ENCODE results near the gene TMEM234. TPM values are rescaled to one million over a fixed set of nuclear protein-coding genes. Genes with fewer than 3 reads are reported as not detected.

Gene TMEM234
- total and polyA plus RNA-seq, 2 of the 13 experiments (the other 11 are each of a cell fraction or from before 2014, with no cell fraction given) = 6.1 to 9.0 TPM

DNA sequence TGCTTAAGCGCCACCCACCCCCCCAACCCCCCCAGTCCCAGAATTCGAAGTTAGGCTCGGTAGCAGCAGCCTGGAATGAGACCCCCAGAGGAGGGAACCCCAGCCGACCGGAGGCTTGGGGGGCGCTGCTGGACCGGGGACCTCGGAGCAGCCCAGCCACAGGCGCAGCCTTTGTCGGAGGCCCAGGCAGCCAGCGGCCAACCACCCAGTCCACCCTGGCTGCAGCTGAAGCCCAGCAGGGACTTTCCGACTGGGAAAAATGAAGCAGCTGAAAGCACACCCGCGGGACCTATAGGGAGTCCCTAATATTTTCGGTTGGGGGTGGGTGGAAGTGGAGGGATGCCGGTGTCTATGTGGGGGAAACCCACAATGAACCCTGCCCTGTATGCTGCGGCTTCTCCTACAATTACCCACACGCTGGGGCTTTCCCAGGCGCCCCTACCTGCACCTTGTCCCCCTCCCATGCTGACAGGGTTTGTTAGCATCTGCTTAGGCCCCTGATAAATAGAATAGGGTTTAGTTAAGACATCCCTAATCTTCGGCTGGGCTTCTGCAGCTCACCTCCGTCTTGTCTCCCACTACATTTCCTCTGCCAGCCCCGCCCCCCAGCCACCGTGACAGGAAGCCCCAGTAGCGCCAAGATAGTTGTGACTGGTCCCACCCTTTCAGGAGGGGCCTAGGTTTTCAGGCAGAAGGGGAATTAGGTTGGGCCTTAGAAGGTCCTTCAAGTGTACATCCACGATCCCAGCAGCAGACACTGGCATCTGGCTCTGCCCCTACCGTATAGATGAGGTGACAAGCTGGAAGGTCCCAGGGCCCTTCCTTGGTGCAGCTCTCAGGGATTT, 20.9 kb downstream of the TMEM234 start:
- DNase-seq (ENCODE audit: low spot score) = no peak
- ChIA-PET CTCF (ENCODE audit: low intra/inter-chr PET ratio, low total read pairs) (no interaction called here), POLR2A (interaction anchor here (1.0 to 4.8 kb wide), 12 partner anchors 9 to 193 kb away, joined by 3 to 38 read pairs (median 5); partner anchors contain the start of genes BSDC1, KPNA6, MARCKSL1 and TXLNA)
- BruUV-seq (replicated peaks) = no TSS peak
- H3K4me2 ChIP-seq (ENCODE audit: low read depth, low read length) = peak overlapping the region; percentile 96
- H3K9ac ChIP-seq (ENCODE audit: insufficient read depth, low read depth, low read length) = peak overlapping the region; percentile 45
- H3K27ac ChIP-seq (ENCODE audit: extremely low read length, insufficient read depth, low read length) = no peak overlapping the region
- no peak for FAIRE-seq
- peaks cover 1 to 12% of the 10 kb centered on the region in 2 experiments; a peak in 4 of 5 replicates for H3K36me3 ChIP-seq (replicated peaks in 1 of 2; ENCODE audit: control insufficient read depth in 1 of 2, insufficient read depth in 2 of 2, low read length in 2 of 2)
- 4% methylated on average over 12 of the region's 26 CpGs for WGBS (ENCODE audit: low lambda C conversion rate)
- H3K27me3 ChIP-seq (ENCODE audit: control insufficient read depth in 1 of 2, insufficient read depth in 2 of 2, low read length in 2 of 2) = no peaks in the 10 kb centered on the region
- in situ Hi-C loops (cut with HindIII; ENCODE audit: extremely low pct_ligation_motif_present, low pct_unique_long_range_greater_than_20kb) (no loop called here), intact Hi-C loops (cut with micrococcal nuclease; ENCODE audit: unreplicated experiment) (no loop called here)
- ATAC-seq = peak; percentile 71
- peaks cover 22% of the 10 kb centered on the region for H3K4me1 ChIP-seq (ENCODE audit: insufficient read depth, low read length)
- peak overlapping the region; percentile 64 to 72 (median 65) for H3K4me3 ChIP-seq (replicated peaks in 1 of 3; ENCODE audit: insufficient read depth in 1 of 3, low read depth in 2 of 3, low read length in 3 of 3)
- no peaks in the 10 kb centered on the region for H4K20me1 ChIP-seq (ENCODE audit: insufficient read depth, low read length)
- no peaks in the 10 kb centered on the region for H3K9me3 ChIP-seq (ENCODE audit: low read length)
- no peak overlapping the region for H2AFZ ChIP-seq (ENCODE audit: low read length)
- no peaks in the 10 kb centered on the region for H3K79me2 ChIP-seq (ENCODE audit: insufficient read depth, low read length)
- TF ChIP-seq, protein P1, sequence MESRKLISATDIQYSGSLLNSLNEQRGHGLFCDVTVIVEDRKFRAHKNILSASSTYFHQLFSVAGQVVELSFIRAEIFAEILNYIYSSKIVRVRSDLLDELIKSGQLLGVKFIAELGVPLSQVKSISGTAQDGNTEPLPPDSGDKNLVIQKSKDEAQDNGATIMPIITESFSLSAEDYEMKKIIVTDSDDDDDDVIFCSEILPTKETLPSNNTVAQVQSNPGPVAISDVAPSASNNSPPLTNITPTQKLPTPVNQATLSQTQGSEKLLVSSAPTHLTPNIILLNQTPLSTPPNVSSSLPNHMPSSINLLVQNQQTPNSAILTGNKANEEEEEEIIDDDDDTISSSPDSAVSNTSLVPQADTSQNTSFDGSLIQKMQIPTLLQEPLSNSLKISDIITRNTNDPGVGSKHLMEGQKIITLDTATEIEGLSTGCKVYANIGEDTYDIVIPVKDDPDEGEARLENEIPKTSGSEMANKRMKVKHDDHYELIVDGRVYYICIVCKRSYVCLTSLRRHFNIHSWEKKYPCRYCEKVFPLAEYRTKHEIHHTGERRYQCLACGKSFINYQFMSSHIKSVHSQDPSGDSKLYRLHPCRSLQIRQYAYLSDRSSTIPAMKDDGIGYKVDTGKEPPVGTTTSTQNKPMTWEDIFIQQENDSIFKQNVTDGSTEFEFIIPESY (CRISPR knock-in tag; IDR thresholded peaks at IDR 0.05) = no peak
- TF ChIP-seq MAZ (IDR thresholded peaks at IDR 0.05; ENCODE audit: borderline replicate concordance, low read depth, low read length) (no peak), MAZ (CRISPR knock-in tag; IDR thresholded peaks at IDR 0.05; ENCODE audit: low read depth) (0 out of 2 replicates have a peak, but pooled peaks have one; percentile 10), ZNF17 (CRISPR knock-in tag; IDR thresholded peaks at IDR 0.05) (no peak), POLR2A (IDR thresholded peaks at IDR 0.05; ENCODE audit: insufficient read depth in 1 of 2, low read depth in 2 of 2, low read length in 2 of 2) (0 out of 4 replicates have a peak, but pooled peaks of 1 of the 2 experiments have one; percentile 16), ZNF432 (CRISPR knock-in tag; IDR thresholded peaks at IDR 0.05; ENCODE audit: borderline replicate concordance) (no peak), ZNF10 (CRISPR knock-in tag; IDR thresholded peaks at IDR 0.05; ENCODE audit: borderline replicate concordance, low read depth) (no peak), POLR2G (IDR thresholded peaks at IDR 0.05; ENCODE audit: low read depth, low read length) (no peak), ZNF292 (CRISPR knock-in tag; IDR thresholded peaks at IDR 0.05; ENCODE audit: borderline replicate concordance, low read depth) (0 out of 2 replicates have a peak, but pooled peaks have one; percentile 3), STAG1 (CRISPR knock-in tag; IDR thresholded peaks at IDR 0.05) (peak; percentile 41), RAD21 (CRISPR knock-in tag; IDR thresholded peaks at IDR 0.05) (0 out of 2 replicates have a peak, but pooled peaks have one; percentile 27), BRCA1 (CRISPR knock-in tag; IDR thresholded peaks at IDR 0.05) (no peak)
- TF ChIP-seq, protein P2, sequence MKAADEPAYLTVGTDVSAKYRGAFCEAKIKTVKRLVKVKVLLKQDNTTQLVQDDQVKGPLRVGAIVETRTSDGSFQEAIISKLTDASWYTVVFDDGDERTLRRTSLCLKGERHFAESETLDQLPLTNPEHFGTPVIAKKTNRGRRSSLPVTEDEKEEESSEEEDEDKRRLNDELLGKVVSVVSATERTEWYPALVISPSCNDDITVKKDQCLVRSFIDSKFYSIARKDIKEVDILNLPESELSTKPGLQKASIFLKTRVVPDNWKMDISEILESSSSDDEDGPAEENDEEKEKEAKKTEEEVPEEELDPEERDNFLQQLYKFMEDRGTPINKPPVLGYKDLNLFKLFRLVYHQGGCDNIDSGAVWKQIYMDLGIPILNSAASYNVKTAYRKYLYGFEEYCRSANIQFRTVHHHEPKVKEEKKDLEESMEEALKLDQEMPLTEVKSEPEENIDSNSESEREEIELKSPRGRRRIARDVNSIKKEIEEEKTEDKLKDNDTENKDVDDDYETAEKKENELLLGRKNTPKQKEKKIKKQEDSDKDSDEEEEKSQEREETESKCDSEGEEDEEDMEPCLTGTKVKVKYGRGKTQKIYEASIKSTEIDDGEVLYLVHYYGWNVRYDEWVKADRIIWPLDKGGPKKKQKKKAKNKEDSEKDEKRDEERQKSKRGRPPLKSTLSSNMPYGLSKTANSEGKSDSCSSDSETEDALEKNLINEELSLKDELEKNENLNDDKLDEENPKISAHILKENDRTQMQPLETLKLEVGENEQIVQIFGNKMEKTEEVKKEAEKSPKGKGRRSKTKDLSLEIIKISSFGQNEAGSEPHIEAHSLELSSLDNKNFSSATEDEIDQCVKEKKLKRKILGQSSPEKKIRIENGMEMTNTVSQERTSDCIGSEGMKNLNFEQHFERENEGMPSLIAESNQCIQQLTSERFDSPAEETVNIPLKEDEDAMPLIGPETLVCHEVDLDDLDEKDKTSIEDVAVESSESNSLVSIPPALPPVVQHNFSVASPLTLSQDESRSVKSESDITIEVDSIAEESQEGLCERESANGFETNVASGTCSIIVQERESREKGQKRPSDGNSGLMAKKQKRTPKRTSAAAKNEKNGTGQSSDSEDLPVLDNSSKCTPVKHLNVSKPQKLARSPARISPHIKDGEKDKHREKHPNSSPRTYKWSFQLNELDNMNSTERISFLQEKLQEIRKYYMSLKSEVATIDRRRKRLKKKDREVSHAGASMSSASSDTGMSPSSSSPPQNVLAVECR (CRISPR knock-in tag; IDR thresholded peaks at IDR 0.05; ENCODE audit: borderline replicate concordance) = 0 out of 2 replicates have a peak, but pooled peaks have one; percentile 5
- TF ChIP-seq, protein P3, sequence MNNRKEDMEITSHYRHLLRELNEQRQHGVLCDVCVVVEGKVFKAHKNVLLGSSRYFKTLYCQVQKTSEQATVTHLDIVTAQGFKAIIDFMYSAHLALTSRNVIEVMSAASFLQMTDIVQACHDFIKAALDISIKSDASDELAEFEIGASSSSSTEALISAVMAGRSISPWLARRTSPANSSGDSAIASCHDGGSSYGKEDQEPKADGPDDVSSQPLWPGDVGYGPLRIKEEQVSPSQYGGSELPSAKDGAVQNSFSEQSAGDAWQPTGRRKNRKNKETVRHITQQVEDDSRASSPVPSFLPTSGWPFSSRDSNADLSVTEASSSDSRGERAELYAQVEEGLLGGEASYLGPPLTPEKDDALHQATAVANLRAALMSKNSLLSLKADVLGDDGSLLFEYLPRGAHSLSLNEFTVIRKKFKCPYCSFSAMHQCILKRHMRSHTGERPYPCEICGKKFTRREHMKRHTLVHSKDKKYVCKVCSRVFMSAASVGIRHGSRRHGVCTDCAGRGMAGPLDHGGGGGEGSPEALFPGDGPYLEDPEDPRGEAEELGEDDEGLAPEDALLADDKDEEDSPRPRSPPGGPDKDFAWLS (CRISPR knock-in tag; IDR thresholded peaks at IDR 0.05; ENCODE audit: borderline replicate concordance) = no peak
